Nephron (organoid): ENCODE measurements around the gene TUBB1.
A peak's percentile ranks its signal among the peaks of the same experiment; 100 is the strongest.
"Not testable (repeated sequence)": the region's sequence is repeated elsewhere in the genome, so short reads cannot be mapped to it uniquely, and the experiment has no call there.

Experiments used
- H3K27ac Mint-ChIP-seq, 3 experiments: 2 replicates each; pipeline ENCODE4 v1.8.0; 2020; ENCODE audit warnings: mixed read lengths in 3 of 3, mild to moderate bottlenecking in 2 of 3, moderate library complexity in 1 of 3
- H3K27me3 Mint-ChIP-seq: 2 replicates; pipeline ENCODE4 v1.8.0; 2021; ENCODE audit warnings: low read depth, mild to moderate bottlenecking, moderate library complexity, mixed read lengths
- H3K36me3 Mint-ChIP-seq: 2 replicates; pipeline ENCODE4 v1.8.0; 2020; ENCODE audit warnings: low read depth, mixed read lengths
- H3K4me1 Mint-ChIP-seq: 2 replicates; pipeline ENCODE4 v1.8.0; 2020; ENCODE audit warnings: mixed read lengths
- H3K4me3 Mint-ChIP-seq, 3 experiments: 2 replicates each; pipeline ENCODE4 v1.8.0; 2020; ENCODE audit warnings: mild to moderate bottlenecking in 3 of 3, mixed read lengths in 3 of 3, moderate library complexity in 2 of 3
- H3K9me3 Mint-ChIP-seq: 2 replicates; pipeline ENCODE4 v1.8.0; 2020; ENCODE audit warnings: mixed read lengths
- CTCF ChIP-seq, 3 experiments: fragments of 200-600 bp; sonication (generic); IDR thresholded peaks; one replicate each; pipeline ENCODE4 v1.5.0; 2021; ENCODE audit warnings: antibody characterized with exemption in 3 of 3; ENCODE audit not compliant: unreplicated experiment in 3 of 3

Gene TUBB1

DNA sequence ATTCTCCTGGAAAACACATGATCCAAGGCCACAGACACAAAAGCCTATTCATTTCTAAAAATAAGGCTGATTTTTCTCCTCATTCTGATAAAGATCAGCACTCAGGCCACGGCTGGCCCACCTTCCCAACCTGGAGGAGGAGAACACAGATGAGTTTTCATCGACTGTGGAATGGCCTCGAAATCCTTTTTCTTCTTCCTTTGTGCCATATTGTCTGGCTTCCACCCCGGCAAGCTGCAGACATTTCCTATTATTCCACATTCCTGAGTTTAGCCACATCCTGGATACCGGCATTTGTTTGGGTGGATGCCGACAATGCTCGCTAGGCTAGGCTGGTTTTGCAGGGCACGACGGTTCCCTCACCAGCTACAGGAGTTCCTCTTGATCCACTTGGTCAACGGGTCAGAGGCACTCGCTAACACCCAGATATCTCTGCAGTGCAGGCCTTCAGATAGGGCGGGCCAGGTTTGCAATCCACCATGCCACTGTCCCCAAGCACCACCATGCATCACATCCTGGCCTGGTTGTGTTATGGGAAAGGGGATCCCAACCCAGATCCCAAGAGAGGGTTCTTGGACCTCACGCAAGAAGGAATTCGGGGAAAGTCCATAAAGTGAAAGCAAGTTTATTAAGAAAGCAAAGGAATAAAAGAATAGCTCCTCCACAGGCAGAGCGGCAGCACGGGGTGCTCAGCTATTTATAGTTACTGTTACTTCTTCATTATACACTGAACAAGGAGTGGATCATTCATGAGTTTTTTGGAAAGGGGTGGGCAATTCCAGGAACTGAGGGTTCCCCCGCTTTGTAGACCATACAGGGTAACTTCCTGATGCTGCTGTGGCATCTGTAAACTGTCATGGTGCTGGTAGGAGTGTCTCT, 8.0 kb upstream of the TUBB1 start:
- no peaks in the 10 kb centered on the region for H3K36me3 Mint-ChIP-seq
- peaks cover 26% of the 10 kb centered on the region for H3K27me3 Mint-ChIP-seq
- H3K4me1 Mint-ChIP-seq, result peaks cover 6% of the 10 kb centered on the region
- no peak overlapping the region for H3K4me3 Mint-ChIP-seq
- TF ChIP-seq CTCF (IDR thresholded peaks at IDR 0.05; ENCODE audit: unreplicated experiment in 3 of 3), result no peak
- no peaks in the 10 kb centered on the region for H3K9me3 Mint-ChIP-seq
- H3K27ac Mint-ChIP-seq, result peak overlapping the region in 1 of 3 experiments; percentile 37

DNA sequence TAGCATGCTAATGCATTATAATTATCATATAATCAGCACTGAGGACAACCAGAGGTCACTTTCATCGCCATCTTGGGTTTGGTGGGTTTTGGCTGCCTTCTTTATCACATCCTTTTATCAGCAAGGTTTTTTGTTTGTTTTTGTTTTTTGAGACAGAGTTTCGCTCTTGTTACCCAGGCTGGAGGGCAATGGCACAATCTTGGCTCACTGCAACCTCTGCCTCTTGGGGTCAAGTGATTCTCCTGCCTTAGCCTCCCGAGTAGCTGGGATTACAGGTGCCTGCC, 7.4 kb upstream of the TUBB1 start:
- peak overlapping the region in 1 of 3 experiments; percentile 37 for H3K27ac Mint-ChIP-seq

DNA sequence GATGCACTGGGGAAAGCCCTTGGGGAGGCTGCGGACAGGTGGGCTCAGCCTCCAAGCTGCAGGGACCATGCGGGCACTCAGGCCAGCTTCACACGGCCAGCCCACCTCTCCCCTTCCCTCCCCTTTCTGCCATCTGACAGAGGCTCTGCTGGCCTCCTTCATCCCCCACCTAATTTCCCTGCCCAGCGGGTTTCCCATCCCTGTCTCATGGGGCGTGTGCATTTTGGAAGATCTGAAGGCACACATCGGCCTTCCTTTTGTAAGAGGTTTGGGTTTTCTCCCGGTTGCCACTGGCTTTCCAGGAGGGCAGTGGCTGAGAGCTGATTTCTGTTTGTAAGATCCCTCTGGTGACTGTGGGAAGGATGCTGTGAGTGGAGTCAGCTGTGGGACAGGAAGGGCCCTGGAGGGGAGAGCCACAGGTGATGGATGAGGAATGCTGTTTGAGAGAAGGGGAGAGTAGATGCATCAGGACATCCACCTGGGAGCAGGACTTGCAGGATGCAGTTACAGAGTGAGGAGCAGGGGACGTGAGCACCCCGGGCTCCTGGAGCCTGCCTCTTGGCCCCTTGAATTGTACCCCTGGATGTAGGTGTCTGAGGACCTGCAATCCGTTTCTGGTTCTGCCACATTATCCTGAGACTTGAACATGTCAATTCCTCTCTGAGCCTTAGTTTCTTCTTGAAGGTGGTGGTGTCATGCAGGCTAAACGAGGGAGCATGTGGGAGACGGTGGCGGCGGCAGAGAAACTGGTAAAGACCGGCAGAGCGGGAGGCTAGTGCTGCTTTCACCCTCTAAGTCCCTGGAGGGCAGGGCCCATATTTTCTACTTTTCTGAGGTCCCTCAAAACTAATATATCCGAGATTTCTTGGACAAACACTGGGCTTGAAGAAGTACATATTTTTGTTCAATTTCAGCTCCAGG, 5.9 kb upstream of the TUBB1 start:
- peaks cover 29% of the 10 kb centered on the region for H3K27me3 Mint-ChIP-seq

More for the DNA sequence above, 7.4 kb upstream of the TUBB1 start:
- peaks cover 28% of the 10 kb centered on the region for H3K27me3 Mint-ChIP-seq
- H3K36me3 Mint-ChIP-seq, H3K9me3 Mint-ChIP-seq, H3K4me1 Mint-ChIP-seq, H3K4me3 Mint-ChIP-seq: not testable (repeated sequence)

GRCh38 chr20:59013959-59014608, 5.1 kb upstream of the TUBB1 start:
- H3K9me3 Mint-ChIP-seq, result no peaks in the 10 kb centered on the region
- H3K36me3 Mint-ChIP-seq, result no peaks in the 10 kb centered on the region
- peaks cover 6% of the 10 kb centered on the region for H3K4me1 Mint-ChIP-seq
- TF ChIP-seq CTCF (IDR thresholded peaks at IDR 0.05; ENCODE audit: unreplicated experiment in 3 of 3), result no peak
- H3K27me3 Mint-ChIP-seq, result peaks cover 25% of the 10 kb centered on the region
- H3K27ac Mint-ChIP-seq, result no peak overlapping the region
- no peak overlapping the region for H3K4me3 Mint-ChIP-seq

More for the DNA sequence above, 5.9 kb upstream of the TUBB1 start:
- Mint-ChIP-seq H3K27ac (no peak overlapping the region), H3K36me3 (no peaks in the 10 kb centered on the region), H3K4me1 (peaks cover 6% of the 10 kb centered on the region), H3K9me3 (no peaks in the 10 kb centered on the region), H3K4me3 (no peak overlapping the region)
- TF ChIP-seq CTCF (IDR thresholded peaks at IDR 0.05; ENCODE audit: unreplicated experiment in 3 of 3), result no peak

- H3K36me3 Mint-ChIP-seq, result no peaks in the 10 kb centered on the region
- H3K4me3 Mint-ChIP-seq, result no peak overlapping the region
- H3K4me1 Mint-ChIP-seq, result peaks cover 6% of the 10 kb centered on the region
- H3K27ac Mint-ChIP-seq, result no peak overlapping the region
- peaks cover 23% of the 10 kb centered on the region for H3K27me3 Mint-ChIP-seq
- TF ChIP-seq CTCF (IDR thresholded peaks at IDR 0.05; ENCODE audit: unreplicated experiment in 3 of 3), result no peak
- no peaks in the 10 kb centered on the region for H3K9me3 Mint-ChIP-seq
Observed at GRCh38 chr20:59014680-59015389, 4.4 kb upstream of the TUBB1 start.
